NCI-H146 (cell line): ENCODE results near the gene TKTL1.
"Not testable (repeated sequence)": the region's sequence is repeated elsewhere in the genome, so short reads cannot be mapped to it uniquely, and the experiment has no call there.

Experiments used
- DNase-seq: peaks from one replicate; lab custom pipeline; 2025; lab: John Stamatoyannopoulos, UW

TKTL1 gene, protein sequence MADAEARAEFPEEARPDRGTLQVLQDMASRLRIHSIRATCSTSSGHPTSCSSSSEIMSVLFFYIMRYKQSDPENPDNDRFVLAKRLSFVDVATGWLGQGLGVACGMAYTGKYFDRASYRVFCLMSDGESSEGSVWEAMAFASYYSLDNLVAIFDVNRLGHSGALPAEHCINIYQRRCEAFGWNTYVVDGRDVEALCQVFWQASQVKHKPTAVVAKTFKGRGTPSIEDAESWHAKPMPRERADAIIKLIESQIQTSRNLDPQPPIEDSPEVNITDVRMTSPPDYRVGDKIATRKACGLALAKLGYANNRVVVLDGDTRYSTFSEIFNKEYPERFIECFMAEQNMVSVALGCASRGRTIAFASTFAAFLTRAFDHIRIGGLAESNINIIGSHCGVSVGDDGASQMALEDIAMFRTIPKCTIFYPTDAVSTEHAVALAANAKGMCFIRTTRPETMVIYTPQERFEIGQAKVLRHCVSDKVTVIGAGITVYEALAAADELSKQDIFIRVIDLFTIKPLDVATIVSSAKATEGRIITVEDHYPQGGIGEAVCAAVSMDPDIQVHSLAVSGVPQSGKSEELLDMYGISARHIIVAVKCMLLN

DNA sequence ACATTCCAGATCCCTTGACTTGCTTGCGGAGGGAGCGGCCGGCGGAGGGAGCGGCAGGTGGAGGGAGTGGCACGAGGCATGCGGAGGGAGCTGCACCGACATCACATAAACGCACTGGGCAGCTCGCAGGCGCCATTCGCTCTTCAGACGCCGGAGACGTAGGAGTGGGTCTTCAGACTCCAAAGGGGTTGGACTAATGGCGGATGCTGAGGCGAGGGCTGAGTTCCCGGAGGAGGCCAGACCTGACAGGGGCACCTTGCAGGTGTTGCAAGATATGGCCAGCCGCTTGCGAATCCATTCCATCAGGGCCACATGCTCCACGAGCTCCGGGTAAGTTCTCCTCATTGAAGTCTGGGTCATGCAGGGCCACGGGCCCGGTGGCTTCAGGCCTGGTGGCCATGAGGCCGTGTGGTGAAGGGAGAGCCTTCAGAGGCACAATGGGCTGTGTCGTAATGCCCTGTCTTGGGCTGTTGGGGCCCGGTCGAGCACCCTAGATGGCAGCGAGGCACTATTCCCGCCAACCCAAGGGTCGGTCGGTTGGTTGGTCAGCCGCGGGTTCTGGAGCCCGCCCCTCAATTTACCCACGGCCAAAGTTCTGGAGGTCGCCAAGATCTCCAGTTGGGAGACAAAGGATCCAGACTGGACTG is at the start of gene TKTL1:
TSS of gene TKTL1 (plus strand) at position 132 of the 647 bp plus-strand sequence. CDS start at position 197, 65 bp downstream.
- DNase-seq = no peak

DNA sequence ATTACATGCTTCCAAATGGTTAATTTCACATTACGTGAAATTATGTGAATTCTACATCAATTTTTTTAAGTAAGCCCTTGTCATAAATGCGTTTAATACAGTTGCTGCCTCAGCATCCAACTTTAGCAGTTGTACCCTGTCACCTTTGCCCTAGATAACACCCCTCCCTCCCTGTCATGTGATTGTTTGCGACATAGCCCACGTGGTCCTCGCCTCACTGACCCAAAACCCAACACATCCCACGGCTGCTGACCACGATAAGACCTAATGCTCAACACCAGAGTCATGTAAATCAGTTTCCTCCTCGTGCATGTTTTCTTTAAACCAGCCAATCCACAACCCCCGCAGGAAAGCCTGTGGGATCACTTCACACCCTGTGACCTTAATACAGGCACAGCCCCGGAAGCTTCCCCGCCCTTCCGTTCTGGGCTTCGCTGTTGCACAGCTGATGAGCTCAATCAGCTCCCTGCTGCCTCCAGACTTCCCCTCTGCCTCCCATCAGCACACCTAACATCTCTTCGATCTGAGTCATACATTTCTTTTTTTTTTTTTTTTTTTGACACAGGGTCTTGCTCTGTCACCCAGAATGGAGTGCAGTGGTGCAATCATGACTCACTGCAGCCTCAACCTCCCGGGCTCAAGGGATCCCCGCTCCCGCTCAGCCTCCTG is 48.1 kb upstream of the TKTL1 start:
- not testable (repeated sequence) for DNase-seq

DNA sequence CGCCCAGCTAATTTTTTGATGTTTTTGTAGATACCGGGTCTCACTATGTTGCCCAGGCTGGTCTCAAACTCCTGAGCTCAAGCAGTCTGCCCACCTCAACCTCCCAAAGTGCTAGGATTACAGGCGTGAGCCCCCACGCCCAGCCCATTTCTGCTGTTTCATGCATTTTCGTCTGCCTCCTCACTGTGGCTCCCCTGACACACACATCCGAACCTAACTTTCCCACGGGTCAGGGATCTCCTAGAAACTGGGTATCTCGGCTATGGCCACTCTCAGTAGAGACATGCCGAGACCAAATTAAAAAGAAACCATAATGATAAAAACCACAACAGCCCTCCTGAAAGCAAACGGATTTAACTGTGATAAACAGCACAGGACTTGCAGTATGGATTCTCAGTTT is 47.5 kb upstream of the TKTL1 start:
- not testable (repeated sequence) for DNase-seq

DNA sequence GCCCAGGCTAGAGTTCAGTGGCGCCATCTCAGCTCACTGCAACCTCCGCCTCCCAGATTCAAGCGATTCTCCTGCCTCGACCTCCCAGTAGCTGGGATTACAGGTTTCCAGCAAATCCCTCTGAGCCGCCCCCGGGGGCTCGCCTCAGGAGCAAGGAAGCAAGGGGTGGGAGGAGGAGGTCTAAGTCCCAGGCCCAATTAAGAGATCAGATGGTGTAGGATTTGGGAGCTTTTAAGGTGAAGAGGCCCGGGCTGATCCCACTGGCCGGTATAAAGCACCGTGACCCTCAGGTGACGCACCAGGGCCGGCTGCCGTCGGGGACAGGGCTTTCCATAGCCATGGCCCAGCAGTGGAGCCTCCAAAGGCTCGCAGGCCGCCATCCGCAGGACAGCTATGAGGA is 38.3 kb upstream of the TKTL1 start, which contains the start of gene OPN1MW3:
TSS of gene OPN1MW3 (plus strand) at position 301 of the 400 bp plus-strand sequence. CDS start at position 339, 38 bp downstream.
- DNase-seq = not testable (repeated sequence)

DNA sequence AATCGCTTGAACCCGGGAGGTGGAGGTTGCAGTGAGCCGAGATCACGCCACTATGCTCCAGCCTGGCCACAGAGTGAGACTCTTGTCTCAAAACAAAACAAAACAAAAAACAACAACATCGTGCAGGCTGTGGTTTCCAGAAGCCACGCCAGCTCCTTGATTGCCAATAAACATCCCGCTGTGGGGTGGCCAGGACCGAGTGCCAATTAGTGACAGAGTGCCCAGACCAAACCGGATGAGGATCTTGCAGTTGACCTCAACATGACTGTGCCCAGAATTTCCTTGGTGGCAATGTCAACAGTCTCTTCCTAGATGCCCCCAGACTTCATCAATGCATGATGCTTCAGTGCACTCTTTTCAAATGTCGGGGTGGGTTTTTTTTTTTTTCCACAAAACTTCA is 36.9 kb upstream of the TKTL1 start:
- DNase-seq = not testable (repeated sequence)

DNA sequence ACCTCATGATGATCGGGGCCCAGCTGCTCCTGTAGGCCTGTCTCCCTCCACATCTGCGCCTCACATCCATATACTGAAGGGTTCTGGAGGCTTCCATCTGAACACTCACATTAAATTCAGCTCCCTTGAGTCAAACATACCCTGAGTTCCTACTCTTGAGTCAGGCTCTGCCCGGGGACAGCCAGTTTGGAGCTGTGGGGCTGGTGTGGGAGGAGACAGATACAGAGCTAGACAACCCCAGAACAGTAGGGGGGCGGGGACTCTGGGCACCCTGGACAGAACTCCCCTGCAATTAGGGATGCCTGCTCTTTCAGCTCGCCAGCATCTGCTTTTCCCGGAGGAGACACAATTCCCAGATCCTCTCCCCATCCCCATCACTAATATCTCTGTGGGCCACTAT is 32.5 kb upstream of the TKTL1 start:
- not testable (repeated sequence) for DNase-seq

DNA sequence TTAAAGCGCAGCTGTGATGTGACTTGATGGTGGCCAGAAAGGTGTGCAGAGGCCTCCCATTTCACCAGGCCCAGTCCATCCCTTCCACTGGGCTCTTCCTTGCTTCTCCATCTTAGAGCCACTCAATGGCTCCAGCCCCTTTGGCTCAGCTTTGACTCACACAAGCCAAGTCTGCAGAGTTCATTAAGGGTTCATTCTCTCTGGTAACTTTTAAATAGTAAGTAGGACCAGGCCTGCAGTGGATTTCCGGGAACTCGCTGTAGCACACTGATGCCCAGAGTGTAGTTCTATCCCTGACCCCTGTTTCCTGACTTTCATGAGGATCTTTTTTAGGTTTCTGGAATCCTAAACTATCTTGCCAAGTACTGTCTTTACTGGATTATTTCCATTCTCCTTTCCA is 26.4 kb upstream of the TKTL1 start:
- not testable (repeated sequence) for DNase-seq

DNA sequence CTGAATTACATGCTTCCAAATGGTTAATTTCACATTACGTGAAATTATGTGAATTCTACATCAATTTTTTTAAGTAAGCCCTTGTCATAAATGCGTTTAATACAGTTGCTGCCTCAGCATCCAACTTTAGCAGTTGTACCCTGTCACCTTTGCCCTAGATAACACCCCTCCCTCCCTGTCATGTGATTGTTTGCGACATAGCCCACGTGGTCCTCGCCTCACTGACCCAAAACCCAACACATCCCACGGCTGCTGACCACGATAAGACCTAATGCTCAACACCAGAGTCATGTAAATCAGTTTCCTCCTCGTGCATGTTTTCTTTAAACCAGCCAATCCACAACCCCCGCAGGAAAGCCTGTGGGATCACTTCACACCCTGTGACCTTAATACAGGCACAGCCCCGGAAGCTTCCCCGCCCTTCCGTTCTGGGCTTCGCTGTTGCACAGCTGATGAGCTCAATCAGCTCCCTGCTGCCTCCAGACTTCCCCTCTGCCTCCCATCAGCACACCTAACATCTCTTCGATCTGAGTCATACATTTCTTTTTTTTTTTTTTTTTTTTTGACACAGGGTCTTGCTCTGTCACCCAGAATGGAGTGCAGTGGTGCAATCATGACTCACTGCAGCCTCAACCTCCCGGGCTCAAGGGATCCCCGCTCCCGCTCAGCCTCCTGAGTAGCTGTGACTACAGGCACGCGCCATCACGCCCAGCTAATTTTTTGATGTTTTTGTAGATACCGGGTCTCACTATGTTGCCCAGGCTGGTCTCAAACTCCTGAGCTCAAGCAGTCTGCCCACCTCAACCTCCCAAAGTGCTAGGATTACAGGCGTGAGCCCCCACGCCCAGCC is 10.9 kb upstream of the TKTL1 start:
- DNase-seq = not testable (repeated sequence)

DNA sequence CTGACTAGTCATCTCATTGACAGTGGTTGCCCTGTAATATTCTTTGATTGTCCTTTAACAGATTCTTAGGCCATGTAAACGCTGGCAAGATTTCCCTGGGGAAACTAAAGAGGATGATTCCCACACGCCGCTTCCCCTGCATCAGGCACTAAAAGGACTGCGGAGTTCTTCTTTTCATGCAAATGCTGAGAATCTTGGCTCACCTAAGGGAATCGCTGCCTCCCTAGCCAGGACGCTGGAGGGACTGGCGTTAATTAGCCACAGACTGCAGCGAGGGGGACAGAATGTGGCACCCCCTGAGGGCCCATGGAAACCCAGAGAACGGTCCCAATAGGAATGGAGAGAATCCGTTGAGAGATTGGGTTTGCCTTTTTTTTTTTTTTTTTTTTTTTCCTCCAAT is 9.2 kb upstream of the TKTL1 start:
- DNase-seq = not testable (repeated sequence)

DNA sequence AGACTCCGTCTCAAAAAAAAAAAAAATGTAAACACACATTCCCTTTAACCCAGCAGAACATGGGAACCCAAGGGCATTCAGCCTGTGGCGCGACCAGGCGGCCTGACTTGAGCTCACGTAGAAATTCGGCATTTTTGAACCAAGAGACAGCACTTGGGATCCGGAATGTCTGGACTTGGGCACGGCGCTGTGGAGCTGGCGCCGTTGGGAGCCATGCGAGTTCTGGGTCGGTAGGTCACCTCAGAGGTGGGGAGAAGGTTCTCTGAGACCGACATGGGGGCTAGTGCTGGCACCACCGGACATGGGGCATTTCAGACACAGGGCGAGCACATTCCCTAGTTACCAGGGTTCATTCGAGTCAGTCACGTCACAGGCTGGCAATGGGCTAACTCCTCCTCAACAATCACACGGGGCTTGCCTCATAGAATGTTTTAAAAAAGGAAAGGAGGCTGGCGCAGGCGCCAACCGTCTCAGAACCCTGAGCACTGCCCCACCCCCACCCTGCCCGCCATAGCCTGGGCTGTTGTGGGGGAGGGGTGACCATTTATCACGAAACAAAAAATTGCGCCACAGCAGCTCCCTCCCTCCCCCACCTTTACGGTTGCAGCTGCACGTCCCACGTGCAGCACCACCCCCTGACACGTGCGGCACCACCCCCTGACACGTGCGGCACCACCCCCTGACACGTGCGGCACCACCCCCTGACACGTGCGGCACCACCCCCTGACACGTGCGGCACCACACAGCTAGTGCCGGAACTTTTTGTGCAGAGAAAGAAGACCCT is 612 bp upstream of the TKTL1 start, which contains the start of gene TEX28:
TSS of gene TEX28 (minus strand) at position 334 of the 784 bp plus-strand sequence. CDS start 3,007 bp downstream, outside the sequence.
- no peak for DNase-seq

DNA sequence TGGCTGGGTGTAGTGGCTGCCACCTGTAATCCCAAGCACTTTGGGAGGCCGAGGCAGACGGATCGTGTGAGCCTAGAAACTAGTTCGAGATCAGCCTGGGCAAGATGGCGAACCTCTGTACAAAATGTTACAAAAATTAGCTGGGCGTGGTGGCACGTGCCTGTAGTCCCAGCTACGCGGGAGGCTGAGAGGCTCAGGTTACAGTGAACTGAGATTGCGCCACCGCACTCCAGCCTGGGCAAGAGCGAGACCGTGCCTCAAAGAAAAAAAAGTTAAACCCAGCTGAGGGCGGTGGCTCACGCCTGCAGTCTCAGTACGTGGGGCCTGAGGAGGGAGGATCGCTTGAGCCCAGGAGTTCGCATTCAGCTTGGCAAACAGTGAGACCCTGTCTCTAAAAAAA is 1.1 kb downstream of the TKTL1 start:
- no peak for DNase-seq

DNA sequence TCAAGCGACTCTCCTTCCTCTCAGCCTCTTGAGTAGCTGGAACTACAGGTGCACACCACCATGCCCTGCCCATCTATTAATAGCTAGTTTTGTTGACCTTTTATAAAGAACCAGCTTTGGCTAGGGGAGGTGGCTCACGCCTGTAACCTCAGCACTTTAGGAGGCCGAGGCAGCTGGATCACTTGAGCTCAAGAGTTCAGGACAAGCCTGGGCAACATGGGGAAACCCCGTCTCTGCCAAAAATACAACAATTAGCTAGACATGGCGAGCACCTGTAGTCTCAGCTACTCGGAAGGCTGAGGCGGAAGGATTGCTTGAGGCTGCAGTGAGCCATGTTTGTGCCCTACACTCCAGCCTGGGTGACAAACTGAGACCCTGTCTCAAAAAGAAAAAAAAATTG is 2.7 kb downstream of the TKTL1 start:
- no peak for DNase-seq

DNA sequence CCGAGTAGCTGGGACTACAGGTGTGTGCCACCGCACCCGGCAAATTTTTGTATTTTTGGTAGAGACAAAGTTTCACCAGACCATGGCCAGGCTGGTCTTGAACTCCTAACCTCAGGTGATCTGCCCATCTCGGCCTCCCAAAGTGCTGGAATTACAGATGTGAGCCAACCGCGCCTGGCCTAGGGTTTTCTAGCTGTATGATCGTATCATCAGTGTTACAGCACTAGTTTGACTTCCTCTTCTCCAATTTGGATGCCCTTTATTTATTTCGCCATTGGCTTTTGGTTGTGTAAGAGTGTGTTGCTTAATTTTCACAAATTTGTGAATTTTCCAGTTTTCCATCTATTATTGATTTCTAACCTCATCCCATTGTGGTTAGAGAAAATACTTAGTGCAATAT is 5.2 kb downstream of the TKTL1 start:
- DNase-seq = no peak

DNA sequence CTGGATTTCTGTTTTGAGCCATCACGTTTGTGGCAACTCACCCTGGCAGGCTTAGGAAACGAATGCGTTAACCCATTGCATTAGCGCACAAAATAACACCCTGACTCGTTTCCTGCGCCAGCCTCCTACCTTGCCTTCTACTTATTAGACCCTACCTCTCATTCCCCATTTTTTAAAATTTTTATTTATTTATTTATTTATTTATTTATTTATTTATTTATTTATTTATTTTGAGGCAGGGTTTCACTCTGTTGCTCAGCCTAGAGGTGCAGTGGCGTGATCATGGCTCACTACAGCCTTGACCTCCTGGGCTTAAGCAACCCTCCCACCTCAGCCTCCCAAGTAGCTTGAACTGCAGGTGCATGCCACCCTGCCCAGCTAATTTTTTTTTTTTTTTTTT is 7.4 kb downstream of the TKTL1 start:
- DNase-seq = not testable (repeated sequence)

DNA sequence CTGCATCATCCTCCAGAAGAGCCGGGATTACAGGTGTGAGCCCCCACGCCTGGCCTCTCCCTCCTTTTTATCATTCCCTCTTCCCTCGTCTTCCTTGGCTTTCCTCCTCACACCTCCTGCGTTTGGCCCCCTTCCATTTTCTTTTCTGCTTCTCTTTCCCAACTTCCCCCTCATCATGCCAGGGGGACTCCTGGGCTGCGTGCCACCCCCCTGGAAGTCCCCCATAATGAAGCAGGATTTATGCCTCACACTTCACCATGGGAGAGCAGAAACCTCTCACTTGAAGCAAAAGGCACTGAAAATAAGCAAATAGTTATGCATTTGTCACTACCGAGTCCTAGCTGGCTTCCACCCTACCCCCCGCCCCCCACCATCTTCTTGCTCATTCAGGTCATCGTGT is 7.9 kb downstream of the TKTL1 start:
- no peak for DNase-seq

DNA sequence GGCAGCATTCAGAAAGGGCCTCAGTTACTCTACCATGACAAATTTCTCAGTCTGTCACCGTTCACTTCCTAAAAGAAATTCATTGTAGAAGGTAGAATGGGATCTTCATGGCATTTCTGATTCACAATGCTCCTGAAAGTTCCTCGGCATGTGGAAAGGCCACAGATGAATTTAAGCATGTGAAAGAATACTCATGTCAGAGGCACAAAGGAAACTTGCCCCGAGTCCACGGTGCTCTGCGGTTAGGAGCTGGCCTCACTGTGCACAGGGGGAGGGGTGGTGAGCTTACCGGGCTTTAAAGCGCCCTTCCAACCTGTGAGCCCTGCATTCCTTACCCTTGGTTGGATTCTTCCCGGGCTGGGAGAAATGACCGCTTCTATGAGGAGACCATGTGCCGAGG is 9.3 kb downstream of the TKTL1 start:
- no peak for DNase-seq

DNA sequence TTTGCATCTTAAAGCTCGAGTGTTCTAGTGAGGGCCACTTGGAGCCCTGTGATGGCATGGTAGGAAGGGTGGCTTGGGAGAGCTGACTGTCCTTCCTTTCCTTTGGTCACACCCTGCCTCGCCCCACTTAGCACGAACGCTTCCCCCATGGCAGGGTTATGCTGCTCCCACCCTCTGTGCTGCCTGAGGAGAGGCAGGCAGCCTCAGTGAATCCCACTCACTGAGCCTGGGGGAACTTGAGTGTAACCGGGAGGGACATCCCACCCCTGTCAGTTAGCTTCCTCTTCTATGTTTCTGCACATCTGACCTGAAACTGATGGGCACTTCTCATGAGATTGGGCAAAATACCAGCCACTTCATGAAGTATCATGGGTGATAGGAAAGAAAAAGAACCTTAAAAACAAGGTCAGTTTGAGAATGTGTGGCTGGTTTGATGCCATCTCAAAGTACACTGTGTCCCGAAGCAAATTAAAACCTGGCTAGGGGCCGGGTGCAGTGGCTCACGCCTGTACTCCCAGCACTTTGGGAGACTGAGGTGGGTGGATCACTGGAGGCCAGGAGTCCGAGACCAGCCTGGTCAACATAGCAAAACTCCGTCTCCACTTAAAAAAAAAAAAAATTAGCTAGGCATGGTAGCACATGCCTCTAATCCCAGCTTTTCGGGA is 10.1 kb downstream of the TKTL1 start:
- no peak for DNase-seq

DNA sequence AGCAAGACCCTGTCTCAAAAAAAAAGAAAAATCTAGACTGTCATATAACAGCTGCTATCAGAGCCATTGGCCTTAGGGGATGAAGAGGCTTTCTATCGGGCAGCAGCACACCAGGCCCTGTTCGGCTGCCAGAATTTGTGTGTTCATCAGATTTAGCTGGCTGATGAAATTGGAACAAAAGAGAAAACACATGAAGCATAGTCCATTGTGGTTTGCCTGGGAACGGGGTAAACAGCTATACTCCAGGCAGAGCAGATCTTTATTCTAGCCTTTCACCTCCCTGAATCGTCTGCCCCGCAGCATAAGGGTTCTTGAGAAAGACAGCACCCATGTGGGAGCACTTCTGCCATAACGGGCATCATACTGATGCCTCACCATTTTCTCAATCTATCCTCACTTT is 11.6 kb downstream of the TKTL1 start:
- DNase-seq = no peak

DNA sequence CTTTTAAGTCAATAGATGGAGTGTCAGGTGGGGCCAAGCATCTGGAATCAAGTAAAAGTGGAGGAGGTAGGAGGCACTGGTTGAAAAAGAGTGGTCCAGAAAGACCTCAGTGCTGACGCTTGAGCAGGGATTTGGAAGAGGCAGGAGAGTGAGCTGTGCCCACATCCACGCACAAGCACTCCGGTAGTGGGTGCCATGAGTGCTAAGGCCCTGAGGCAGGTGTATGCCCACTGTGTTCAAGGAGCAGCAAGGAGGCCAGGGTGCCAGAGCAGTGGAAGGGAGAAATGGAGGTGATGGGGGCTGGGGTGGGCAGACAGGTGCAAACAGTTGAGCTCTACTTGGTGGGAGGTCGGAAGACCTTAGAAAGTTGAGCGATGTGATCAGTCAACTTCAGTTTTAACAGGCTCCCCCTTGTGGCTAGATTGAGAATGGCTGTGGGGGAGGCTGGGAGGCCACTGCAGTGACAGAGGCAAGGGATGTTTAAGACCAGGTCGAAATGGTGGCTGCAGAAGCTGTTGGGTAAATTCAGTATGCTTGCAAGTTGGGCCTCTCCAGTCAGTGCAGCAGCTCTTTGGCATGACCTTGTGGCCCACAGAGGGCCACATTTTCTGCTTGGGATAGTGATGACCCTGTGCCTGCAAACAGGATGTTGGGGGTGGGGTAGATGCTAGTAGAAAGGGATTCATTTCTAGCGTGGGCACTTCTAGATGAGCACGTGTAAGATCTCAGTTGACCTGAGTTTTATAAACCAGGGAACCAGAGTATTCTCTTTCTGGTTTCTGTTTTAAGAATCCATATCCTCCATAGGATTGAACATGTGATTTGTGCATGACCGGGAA is 12.7 kb downstream of the TKTL1 start:
- no peak for DNase-seq
